ENCODE data around the gene DRAP1. TPM values are rescaled to one million over a fixed set of nuclear protein-coding genes. Genes with fewer than 3 reads are reported as not detected.

DRAP1 gene
- total RNA-seq, 1 donor from 2014 or later, result 59.2 TPM

- Histone ChIP-seq H3K27ac (peak within 1 kb of the TSS; percentile 69), H3K9me3 (no peaks in the 10 kb centered on the region), H3K36me3 (no peaks in the 10 kb centered on the region), H3K27me3 (no peaks in the 10 kb centered on the region), H3K4me1 (peaks cover 17% of the 10 kb centered on the region), H3K4me3 (peak within 1 kb of the TSS; percentile 55 to 56)
- intact Hi-C loops (cut with DNase I), result no loop called here
- no peak for DNase-seq (ENCODE audit: extremely low spot score in 2 of 2)
- TF ChIP-seq CTCF (IDR thresholded peaks at IDR 0.05) (peak in 1 of 3 experiments; percentile 5), POLR2A (IDR thresholded peaks at IDR 0.05) (peak in 1 of 2 donors; percentile 60), POLR2AphosphoS5 (IDR thresholded peaks at IDR 0.05; ENCODE audit: insufficient read depth in 1 of 2, low read depth in 1 of 2) (peak; percentile 70 to 72)
Observed at GRCh38 chr11:65900125-65900898, 18.9 kb upstream of the DRAP1 start, which contains the start of gene FOSL1. Gene FOSL1, minus strand, starts transcription at chr11:65900388. Its CDS starts 49 bp downstream, at chr11:65900339.

GRCh38 chr11:65900899-65901180 is 18.4 kb upstream of the DRAP1 start:
- intact Hi-C loops (cut with DNase I), result no loop called here
- Histone ChIP-seq H3K4me1 (peaks cover 17% of the 10 kb centered on the region), H3K36me3 (no peaks in the 10 kb centered on the region), H3K27ac (peak overlapping the region; percentile 16), H3K27me3 (no peaks in the 10 kb centered on the region), H3K9me3 (no peaks in the 10 kb centered on the region), H3K4me3 (peak overlapping the region in 1 of 2 donors; percentile 55)
- TF ChIP-seq POLR2AphosphoS5 (IDR thresholded peaks at IDR 0.05; ENCODE audit: insufficient read depth in 1 of 2, low read depth in 1 of 2) (no peak), CTCF (IDR thresholded peaks at IDR 0.05) (no peak), POLR2A (IDR thresholded peaks at IDR 0.05) (no peak)
- DNase-seq (ENCODE audit: extremely low spot score in 2 of 2), result no peak

DNA sequence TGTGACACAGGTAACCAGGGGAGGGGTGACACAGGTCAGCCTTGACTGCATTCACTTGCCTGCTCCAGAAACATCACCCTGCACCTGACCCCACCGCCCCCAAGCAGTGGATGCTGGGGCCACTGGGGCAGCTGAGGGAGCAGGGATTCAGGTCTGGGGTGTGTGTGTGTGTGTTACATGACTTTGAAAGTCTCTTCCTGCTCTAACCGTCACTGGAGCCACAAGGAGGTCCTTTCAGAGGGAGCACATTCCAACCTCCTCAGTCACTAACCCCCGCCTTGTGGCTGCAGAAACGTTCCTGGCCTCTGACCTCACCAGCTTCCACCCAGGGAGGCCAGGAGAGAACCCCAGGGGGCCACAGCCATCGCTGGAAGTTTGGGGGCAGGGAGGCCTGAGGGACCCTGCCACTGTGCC is 16.2 kb upstream of the DRAP1 start:
- no peak for TF ChIP-seq POLR2A (IDR thresholded peaks at IDR 0.05)
- no peak for TF ChIP-seq CTCF (IDR thresholded peaks at IDR 0.05)
- no peak for TF ChIP-seq POLR2AphosphoS5 (IDR thresholded peaks at IDR 0.05; ENCODE audit: insufficient read depth in 1 of 2, low read depth in 1 of 2)
- Histone ChIP-seq H3K9me3 (no peaks in the 10 kb centered on the region), H3K36me3 (no peaks in the 10 kb centered on the region), H3K27ac (no peak overlapping the region), H3K27me3 (no peaks in the 10 kb centered on the region), H3K4me1 (peaks cover 17% of the 10 kb centered on the region), H3K4me3 (no peak overlapping the region)
- intact Hi-C loops (cut with DNase I), result no loop called here
- DNase-seq (ENCODE audit: extremely low spot score in 2 of 2), result no peak

- intact Hi-C loops (cut with DNase I), result no loop called here
- Histone ChIP-seq H3K4me3 (no peak overlapping the region), H3K36me3 (no peaks in the 10 kb centered on the region), H3K4me1 (peaks cover 15% of the 10 kb centered on the region), H3K27me3 (no peaks in the 10 kb centered on the region), H3K9me3 (no peaks in the 10 kb centered on the region), H3K27ac (no peak overlapping the region)
- TF ChIP-seq CTCF (IDR thresholded peaks at IDR 0.05) (no peak), POLR2AphosphoS5 (IDR thresholded peaks at IDR 0.05; ENCODE audit: insufficient read depth in 1 of 2, low read depth in 1 of 2) (no peak), POLR2A (IDR thresholded peaks at IDR 0.05) (no peak)
- no peak for DNase-seq (ENCODE audit: extremely low spot score in 2 of 2)
Observed at GRCh38 chr11:65903715-65904114, 15.5 kb upstream of the DRAP1 start.

DNA sequence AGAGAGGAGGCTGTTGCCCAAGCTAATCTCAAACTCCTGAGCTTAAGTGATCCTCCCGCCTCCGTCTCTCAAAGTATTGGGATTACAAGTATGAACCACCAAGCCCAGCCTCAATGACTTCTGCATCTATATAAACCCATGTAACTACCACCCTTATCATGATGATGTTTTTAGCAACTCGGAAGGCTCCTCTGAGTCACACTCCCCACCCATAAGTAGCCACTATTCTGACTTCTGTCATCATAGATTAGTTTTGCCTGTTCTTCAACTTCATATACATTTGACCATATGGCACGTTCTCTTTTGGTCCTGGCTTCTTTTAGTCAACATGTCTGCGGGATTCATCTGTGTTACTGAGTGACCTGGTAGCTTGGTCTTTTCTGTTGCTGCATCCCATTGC is 12.6 kb upstream of the DRAP1 start:
- TF ChIP-seq POLR2AphosphoS5 (IDR thresholded peaks at IDR 0.05; ENCODE audit: insufficient read depth in 1 of 2, low read depth in 1 of 2) (no peak), POLR2A (IDR thresholded peaks at IDR 0.05) (no peak), CTCF (IDR thresholded peaks at IDR 0.05) (no peak)
- Histone ChIP-seq H3K9me3 (no peaks in the 10 kb centered on the region), H3K27ac (no peak overlapping the region), H3K36me3 (no peaks in the 10 kb centered on the region), H3K27me3 (no peaks in the 10 kb centered on the region), H3K4me1 (peaks cover 6% of the 10 kb centered on the region), H3K4me3 (no peak overlapping the region)
- no peak for DNase-seq (ENCODE audit: extremely low spot score in 2 of 2)
- intact Hi-C loops (cut with DNase I), result no loop called here
